CD4-positive, alpha-beta memory T cell (primary cell): Measurements from ENCODE around the gene ST3GAL6. TPM values are rescaled to one million over a fixed set of nuclear protein-coding genes. Genes with fewer than 3 reads are reported as not detected.

Experiments
- CTCF ChIA-PET: fragments of 350-600 bp; sonication (Branson Sonifier 250); formaldehyde crosslinking; loops from one replicate; lab custom pipeline; 2021; ENCODE audit warnings: inconsistent platforms; ENCODE audit not compliant: partially characterized antibody; lab: Charles Lee
- POLR2A ChIA-PET: fragments of 350-600 bp; sonication (Branson Sonifier 250); formaldehyde crosslinking; loops from one replicate; lab custom pipeline; 2021; ENCODE audit not compliant: partially characterized antibody; lab: Charles Lee
- DNase-seq, 5 donors: peaks; one replicate each; pipeline versions ENCODE4 v3.0.0 to v3.0.0-alpha.2; 2020 to 2022; ENCODE audit warnings: mixed read lengths in 1 of 5
- H3K27ac ChIP-seq: one replicate; pipeline ENCODE4 v1.7.0; 2013; ENCODE audit warnings: low read depth, low read length
- H3K27me3 ChIP-seq: 2 replicates; pipeline ENCODE4 v1.7.0; 2013; ENCODE audit warnings: mild to moderate bottlenecking, low read length, moderate library complexity; ENCODE audit not compliant: insufficient read depth
- H3K36me3 ChIP-seq: 2 replicates; pipeline ENCODE4 v1.7.0; 2013; ENCODE audit warnings: mild to moderate bottlenecking, low read length, moderate library complexity; ENCODE audit not compliant: insufficient read depth
- H3K4me1 ChIP-seq: 2 replicates; pipeline ENCODE4 v1.7.0; 2013; ENCODE audit warnings: mild to moderate bottlenecking, low read length, moderate library complexity; ENCODE audit not compliant: insufficient read depth
- H3K4me3 ChIP-seq, 2 donors: one replicate each; pipeline ENCODE4 v1.7.0; 2013; ENCODE audit warnings: low read length in 2 of 2, mild to moderate bottlenecking in 1 of 2
- H3K9me3 ChIP-seq, 2 donors: one replicate each; pipeline ENCODE4 v1.7.0; 2013; ENCODE audit warnings: low read length in 2 of 2, control low read depth in 1 of 2; ENCODE audit not compliant: control insufficient read depth in 1 of 2
- H3K27ac Mint-ChIP-seq, 7 donors: one replicate each; pipeline ENCODE4 v1.8.0; 2020 to 2021; ENCODE audit warnings: mixed read lengths in 7 of 7, mild to moderate bottlenecking in 6 of 7, inconsistent platforms in 3 of 7, moderate library complexity in 3 of 7
- H3K27me3 Mint-ChIP-seq, 2 donors: one replicate each; pipeline ENCODE4 v1.8.0; 2020 to 2021; ENCODE audit warnings: mixed read lengths in 2 of 2
- H3K36me3 Mint-ChIP-seq, 2 donors: one replicate each; pipeline ENCODE4 v1.8.0; 2020 to 2021; ENCODE audit warnings: mixed read lengths in 2 of 2, inconsistent platforms in 1 of 2, mild to moderate bottlenecking in 1 of 2
- H3K4me1 Mint-ChIP-seq, 4 donors: one replicate each; pipeline ENCODE4 v1.8.0; 2020 to 2021; ENCODE audit warnings: mixed read lengths in 4 of 4, mild to moderate bottlenecking in 1 of 4
- H3K4me3 Mint-ChIP-seq, 8 donors: one replicate each; pipeline ENCODE4 v1.8.0; 2020 to 2021; ENCODE audit warnings: mixed read lengths in 8 of 8, mild to moderate bottlenecking in 7 of 8, moderate library complexity in 6 of 8, inconsistent platforms in 3 of 8
- H3K9me3 Mint-ChIP-seq, 8 donors: one replicate each; pipeline ENCODE4 v1.8.0; 2020 to 2021; ENCODE audit warnings: mixed read lengths in 8 of 8, mild to moderate bottlenecking in 5 of 8, inconsistent platforms in 3 of 8, moderate library complexity in 1 of 8
- intact Hi-C: fragments of 100-400 bp; cut with micrococcal nuclease; formaldehyde crosslinking; loops from one replicate; pipeline ENCODE4 v1.15.1; 2023
- polyA plus RNA-seq, 2 donors: library from polyadenylated mRNA; unstranded; fragments of 300-500 nt; fragmentation: Illumina TruSeq; gene quantifications; one replicate each; pipeline ENCODE4 v1.2.3, GENCODE V29; 2021
- total RNA-seq, 2 experiments: library from RNA; stranded (reverse); gene quantifications; one replicate each; pipeline ENCODE4 v1.2.3, GENCODE V29; 2021

Gene ST3GAL6
- total and polyA plus RNA-seq, 4 experiments from 2014 or later: 0.15 to 1.3 (median 0.50) TPM; not detected in 1

DNA sequence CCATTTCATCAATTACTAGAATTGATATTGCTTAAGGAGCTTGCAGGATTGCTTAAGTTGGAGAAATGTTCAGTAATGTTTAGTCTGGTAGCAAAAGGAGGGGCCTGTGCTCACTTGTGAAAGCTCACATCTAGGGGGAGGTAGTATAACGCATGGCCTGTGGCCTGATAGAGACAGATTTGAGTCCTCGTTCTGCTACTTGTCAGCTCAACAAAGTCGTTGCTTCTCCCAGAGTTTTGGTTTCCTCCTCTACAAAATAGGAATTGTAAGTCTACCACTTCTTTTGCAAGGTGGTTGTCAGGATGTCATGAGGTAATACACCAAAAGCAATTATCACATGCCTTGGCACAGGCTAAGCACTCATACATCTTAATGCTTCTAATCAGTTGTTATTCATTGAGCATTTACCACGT is 1.3 kb downstream of the ST3GAL6 start:
- Mint-ChIP-seq H3K27ac (no peak overlapping the region), H3K36me3 (no peaks in the 10 kb centered on the region), H3K27me3 (peaks cover 9 to 22% of the 10 kb centered on the region in 2 donors), H3K4me1 (no peaks in the 10 kb centered on the region), H3K9me3 (peaks cover 0 to 1% (median 0%) of the 10 kb centered on the region in 8 donors), H3K4me3 (no peak overlapping the region)
- no peaks in the 10 kb centered on the region for H3K4me1 ChIP-seq
- H3K36me3 ChIP-seq: no peaks in the 10 kb centered on the region
- H3K27ac ChIP-seq: no peak overlapping the region
- CTCF ChIA-PET: no interaction called here
- DNase-seq: no peak
- intact Hi-C loops: no loop called here
- H3K9me3 ChIP-seq: no peaks in the 10 kb centered on the region
- peaks cover 4% of the 10 kb centered on the region for H3K27me3 ChIP-seq
- no peak overlapping the region for H3K4me3 ChIP-seq
- POLR2A ChIA-PET: no interaction called here

DNA sequence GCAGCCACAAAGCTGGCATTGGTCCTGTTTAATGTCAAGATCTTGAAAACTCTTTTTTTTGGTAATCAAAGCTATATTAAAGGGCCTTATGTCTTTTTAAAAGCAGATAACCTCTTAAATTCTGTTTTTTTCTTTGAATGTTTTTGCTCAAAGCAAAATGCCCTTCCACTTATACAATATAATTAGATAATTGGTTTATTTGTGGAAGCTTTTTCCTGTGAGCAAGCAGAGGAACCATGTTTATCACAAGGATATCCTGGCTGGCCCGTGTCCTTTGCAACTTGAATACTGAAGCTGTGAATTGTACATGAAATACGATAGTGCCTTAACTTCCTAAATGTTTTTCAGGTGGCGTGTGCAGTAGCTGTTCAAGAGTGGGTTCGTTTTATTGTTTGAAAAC is 2.6 kb downstream of the ST3GAL6 start:
- peaks cover 4% of the 10 kb centered on the region for H3K27me3 ChIP-seq
- no peaks in the 10 kb centered on the region for H3K9me3 ChIP-seq
- no peaks in the 10 kb centered on the region for H3K4me1 ChIP-seq
- H3K36me3 Mint-ChIP-seq: no peaks in the 10 kb centered on the region
- H3K27me3 Mint-ChIP-seq: peaks cover 16 to 17% of the 10 kb centered on the region in 2 donors
- no peaks in the 10 kb centered on the region for H3K36me3 ChIP-seq
- POLR2A ChIA-PET: no interaction called here
- peaks cover 0 to 3% (median 0%) of the 10 kb centered on the region in 4 donors for H3K4me1 Mint-ChIP-seq
- no peak overlapping the region for H3K4me3 ChIP-seq
- no peak overlapping the region for H3K27ac ChIP-seq
- CTCF ChIA-PET: no interaction called here
- peaks cover 0 to 1% (median 0%) of the 10 kb centered on the region in 8 donors for H3K9me3 Mint-ChIP-seq
- no peak overlapping the region for H3K27ac Mint-ChIP-seq
- no peak for DNase-seq
- H3K4me3 Mint-ChIP-seq: no peak overlapping the region
- intact Hi-C loops: no loop called here

DNA sequence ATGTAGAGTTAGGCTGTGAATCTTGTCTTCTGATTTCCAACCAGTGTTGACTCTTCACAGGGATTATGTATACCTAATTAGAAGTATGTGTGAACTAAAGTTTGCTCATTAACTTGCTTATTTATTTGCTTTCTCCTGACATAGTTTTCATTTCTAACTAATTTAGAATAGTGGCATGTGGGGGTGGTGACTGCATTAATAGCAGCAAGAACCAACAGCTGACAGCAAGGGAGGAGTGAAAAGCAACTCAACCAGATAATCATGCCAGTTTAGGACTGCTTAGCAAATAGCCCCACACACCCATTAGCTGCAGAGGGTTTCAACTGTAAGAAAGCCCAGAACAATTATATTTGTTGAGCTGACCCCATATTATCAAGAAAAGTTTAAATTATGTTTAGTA is 3.8 kb downstream of the ST3GAL6 start:
- Histone ChIP-seq H3K4me1 (no peaks in the 10 kb centered on the region), H3K27me3 (peaks cover 4% of the 10 kb centered on the region), H3K4me3 (no peak overlapping the region), H3K9me3 (no peaks in the 10 kb centered on the region), H3K27ac (no peak overlapping the region), H3K36me3 (no peaks in the 10 kb centered on the region)
- peaks cover 0 to 1% (median 0%) of the 10 kb centered on the region in 8 donors for H3K9me3 Mint-ChIP-seq
- no peak for DNase-seq
- no peak overlapping the region for H3K4me3 Mint-ChIP-seq
- H3K27ac Mint-ChIP-seq: no peak overlapping the region
- ChIA-PET CTCF (no interaction called here), POLR2A (no interaction called here)
- peaks cover 0 to 4% (median 0%) of the 10 kb centered on the region in 4 donors for H3K4me1 Mint-ChIP-seq
- peaks cover 16% of the 10 kb centered on the region in 2 donors for H3K27me3 Mint-ChIP-seq
- intact Hi-C loops: no loop called here
- H3K36me3 Mint-ChIP-seq: no peaks in the 10 kb centered on the region

DNA sequence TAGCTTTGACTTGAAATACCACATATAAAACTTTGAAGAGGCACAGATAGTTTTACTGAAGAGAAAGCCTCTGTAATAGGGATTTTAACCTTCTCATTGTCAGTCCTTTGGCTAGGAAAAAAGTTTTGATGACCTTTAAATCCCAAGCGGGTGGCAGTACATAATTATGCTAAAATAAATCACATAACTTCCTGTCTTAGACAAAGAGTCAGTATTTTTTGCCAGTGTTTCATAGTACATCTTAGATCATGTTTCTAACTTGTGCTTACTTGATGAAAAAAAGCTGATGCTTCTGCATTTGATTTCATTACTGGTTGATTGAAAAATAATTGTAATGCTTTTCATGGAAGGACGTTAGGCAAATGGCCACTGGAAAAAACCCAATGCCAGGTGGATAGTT is 5.8 kb downstream of the ST3GAL6 start:
- H3K4me1 ChIP-seq: no peaks in the 10 kb centered on the region
- H3K27me3 ChIP-seq: peaks cover 4% of the 10 kb centered on the region
- no peak overlapping the region for H3K4me3 ChIP-seq
- DNase-seq: no peak
- Mint-ChIP-seq H3K9me3 (no peaks in the 10 kb centered on the region), H3K4me3 (no peak overlapping the region), H3K36me3 (no peaks in the 10 kb centered on the region), H3K4me1 (peaks cover 0 to 4% (median 0%) of the 10 kb centered on the region in 4 donors), H3K27ac (no peak overlapping the region), H3K27me3 (peaks cover 7 to 8% of the 10 kb centered on the region in 2 donors)
- no peaks in the 10 kb centered on the region for H3K9me3 ChIP-seq
- H3K27ac ChIP-seq: no peak overlapping the region
- H3K36me3 ChIP-seq: no peaks in the 10 kb centered on the region
- CTCF ChIA-PET: no interaction called here
- intact Hi-C loops: no loop called here
- POLR2A ChIA-PET: no interaction called here

DNA sequence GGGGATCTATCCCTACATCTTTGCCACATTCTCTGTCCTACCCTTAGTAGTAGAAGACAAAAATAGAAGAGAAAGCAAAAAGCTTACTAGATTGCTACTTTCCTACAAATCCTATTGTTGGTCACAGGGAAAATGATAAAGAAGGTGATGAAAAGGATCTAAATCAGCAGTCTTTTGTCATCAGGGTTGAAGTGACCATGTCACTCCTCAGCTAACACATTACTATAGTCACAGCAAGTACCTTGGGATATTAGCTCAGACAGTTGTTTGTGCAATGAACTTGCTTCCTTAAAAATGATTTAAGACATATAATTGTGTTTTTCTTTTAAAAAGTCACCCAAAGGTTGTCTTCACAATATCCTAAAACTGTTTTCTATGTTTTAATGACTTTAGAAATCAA is 6.3 kb downstream of the ST3GAL6 start:
- H3K4me3 Mint-ChIP-seq: no peak overlapping the region
- no peak for DNase-seq
- H3K27ac ChIP-seq: no peak overlapping the region
- H3K4me1 ChIP-seq: no peaks in the 10 kb centered on the region
- H3K9me3 Mint-ChIP-seq: no peaks in the 10 kb centered on the region
- H3K9me3 ChIP-seq: no peaks in the 10 kb centered on the region
- no peaks in the 10 kb centered on the region for H3K36me3 ChIP-seq
- H3K27ac Mint-ChIP-seq: no peak overlapping the region
- no peak overlapping the region for H3K4me3 ChIP-seq
- CTCF ChIA-PET: no interaction called here
- POLR2A ChIA-PET: no interaction called here
- no peaks in the 10 kb centered on the region for H3K36me3 Mint-ChIP-seq
- peaks cover 7 to 8% of the 10 kb centered on the region in 2 donors for H3K27me3 Mint-ChIP-seq
- H3K27me3 ChIP-seq: peaks cover 4% of the 10 kb centered on the region
- H3K4me1 Mint-ChIP-seq: peaks cover 0 to 4% (median 0%) of the 10 kb centered on the region in 4 donors
- intact Hi-C loops: no loop called here

DNA sequence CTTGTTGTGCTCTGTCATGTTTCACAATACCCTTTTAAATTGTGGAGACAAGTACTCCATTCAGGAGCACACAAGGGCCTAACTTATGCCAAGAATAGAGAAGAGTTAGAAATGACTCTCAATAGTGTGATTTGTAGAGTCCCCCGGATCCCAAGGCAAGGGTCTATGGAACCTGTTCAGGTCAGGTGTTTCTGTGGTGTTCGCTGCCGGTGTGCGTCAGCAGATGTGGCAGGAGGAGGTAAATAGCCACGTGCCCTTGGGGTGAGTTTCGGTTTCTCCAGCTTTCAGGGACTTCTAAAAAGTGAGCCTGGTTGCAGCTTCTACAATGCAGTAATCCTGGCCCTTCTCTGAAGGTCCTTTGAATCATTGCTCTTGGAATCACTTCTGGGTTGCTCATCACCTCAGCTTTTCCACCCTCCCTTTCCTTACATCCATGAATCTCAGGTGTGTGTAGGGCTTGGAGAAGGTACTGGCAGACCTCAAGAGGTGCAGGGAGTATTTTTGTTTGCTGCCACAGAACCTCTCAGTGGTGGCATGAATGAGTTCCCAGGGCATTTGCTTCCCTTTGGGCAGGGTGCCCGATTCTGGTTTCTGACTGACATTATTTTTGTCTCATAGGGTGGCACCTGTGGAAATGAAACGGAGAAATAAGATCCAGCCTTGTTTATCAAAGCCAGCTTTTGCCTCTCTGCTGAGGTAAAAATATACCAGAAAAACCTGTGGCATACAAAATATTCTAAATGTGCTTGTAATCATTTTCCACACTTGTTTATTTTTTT is 7.3 kb downstream of the ST3GAL6 start:
- DNase-seq: no peak
- Mint-ChIP-seq H3K36me3 (no peaks in the 10 kb centered on the region), H3K27ac (no peak overlapping the region), H3K27me3 (peaks cover 8 to 10% of the 10 kb centered on the region in 2 donors), H3K4me1 (peaks cover 0 to 4% (median 0%) of the 10 kb centered on the region in 4 donors), H3K9me3 (no peaks in the 10 kb centered on the region), H3K4me3 (peak overlapping the region in 1 of 8 donors; percentile 2)
- Histone ChIP-seq H3K36me3 (no peaks in the 10 kb centered on the region), H3K27me3 (peaks cover 4% of the 10 kb centered on the region), H3K4me1 (no peaks in the 10 kb centered on the region), H3K4me3 (no peak overlapping the region), H3K27ac (no peak overlapping the region), H3K9me3 (no peaks in the 10 kb centered on the region)
- ChIA-PET POLR2A (no interaction called here), CTCF (no interaction called here)
- intact Hi-C loops: no loop called here

DNA sequence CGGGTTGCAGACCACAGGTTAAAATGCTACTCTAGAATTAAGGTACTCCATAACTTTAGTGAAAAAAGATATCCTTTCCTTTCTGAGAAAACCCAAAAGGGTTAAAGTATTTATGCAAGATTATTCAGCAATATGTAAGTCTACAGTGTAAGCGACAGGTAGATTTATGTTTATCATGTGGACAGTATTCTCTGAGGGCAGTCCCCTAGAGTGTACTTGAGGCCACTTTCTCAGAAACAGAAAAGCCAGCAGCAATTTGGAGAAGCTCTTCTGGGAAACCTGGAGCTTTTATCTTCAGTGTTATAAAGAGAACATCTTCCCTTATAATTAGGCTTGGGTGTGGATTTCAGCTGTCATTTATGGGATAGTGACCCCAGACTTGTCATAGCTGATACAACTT is 8.9 kb downstream of the ST3GAL6 start:
- CTCF ChIA-PET: no interaction called here
- POLR2A ChIA-PET: no interaction called here
- Mint-ChIP-seq H3K9me3 (no peaks in the 10 kb centered on the region), H3K27me3 (peaks cover 10 to 12% of the 10 kb centered on the region in 2 donors), H3K4me1 (peaks cover 0 to 4% (median 0%) of the 10 kb centered on the region in 4 donors), H3K36me3 (no peaks in the 10 kb centered on the region), H3K4me3 (no peak overlapping the region), H3K27ac (no peak overlapping the region)
- Histone ChIP-seq H3K4me3 (no peak overlapping the region), H3K27ac (no peak overlapping the region), H3K27me3 (peaks cover 4% of the 10 kb centered on the region), H3K36me3 (no peaks in the 10 kb centered on the region), H3K9me3 (no peaks in the 10 kb centered on the region), H3K4me1 (no peaks in the 10 kb centered on the region)
- DNase-seq: no peak
- intact Hi-C loops: no loop called here
